GM18951 (cell line): ENCODE data around the gene DUS3L.
"Not testable (repeated sequence)": the region's sequence is repeated elsewhere in the genome, so short reads cannot be mapped to it uniquely, and the experiment has no call there.

Experiments used
- POLR2A ChIP-seq: IDR thresholded peaks from 4 replicates; pipeline ENCODE4 v1.6.1; 2011; ENCODE audit warnings: mild to moderate bottlenecking; ENCODE audit not compliant: insufficient read length, insufficient read depth; ENCODE audit errors: extremely low read depth
- in situ Hi-C: fragments of 300-500 bp; cut with MboI; formaldehyde crosslinking; loops from one replicate; pipeline ENCODE4 v1.12.0; 2022; ENCODE audit warnings: low sequenced_read_pairs, mixed read lengths, inconsistent platforms; ENCODE audit not compliant: unreplicated experiment

Gene DUS3L

GRCh38 chr19:5786593-5787408 is 4.2 kb downstream of the DUS3L start:
- in situ Hi-C loops, result no loop called here

GRCh38 chr19:5785423-5785822 is 5.5 kb downstream of the DUS3L start:
- TF ChIP-seq POLR2A, result no peak
- in situ Hi-C loops, result no loop called here

More at GRCh38 chr19:5786593-5787408, 4.2 kb downstream of the DUS3L start:
- no peak for TF ChIP-seq POLR2A

- in situ Hi-C loops, result no loop called here
- no peak for TF ChIP-seq POLR2A
Observed at GRCh38 chr19:5784581-5785147, 6.3 kb downstream of the DUS3L start, which contains the start of gene PRR22. Gene PRR22 (minus strand): TSS chr19:5784746. CDS start chr19:5784660, 86 bp downstream.

DNA sequence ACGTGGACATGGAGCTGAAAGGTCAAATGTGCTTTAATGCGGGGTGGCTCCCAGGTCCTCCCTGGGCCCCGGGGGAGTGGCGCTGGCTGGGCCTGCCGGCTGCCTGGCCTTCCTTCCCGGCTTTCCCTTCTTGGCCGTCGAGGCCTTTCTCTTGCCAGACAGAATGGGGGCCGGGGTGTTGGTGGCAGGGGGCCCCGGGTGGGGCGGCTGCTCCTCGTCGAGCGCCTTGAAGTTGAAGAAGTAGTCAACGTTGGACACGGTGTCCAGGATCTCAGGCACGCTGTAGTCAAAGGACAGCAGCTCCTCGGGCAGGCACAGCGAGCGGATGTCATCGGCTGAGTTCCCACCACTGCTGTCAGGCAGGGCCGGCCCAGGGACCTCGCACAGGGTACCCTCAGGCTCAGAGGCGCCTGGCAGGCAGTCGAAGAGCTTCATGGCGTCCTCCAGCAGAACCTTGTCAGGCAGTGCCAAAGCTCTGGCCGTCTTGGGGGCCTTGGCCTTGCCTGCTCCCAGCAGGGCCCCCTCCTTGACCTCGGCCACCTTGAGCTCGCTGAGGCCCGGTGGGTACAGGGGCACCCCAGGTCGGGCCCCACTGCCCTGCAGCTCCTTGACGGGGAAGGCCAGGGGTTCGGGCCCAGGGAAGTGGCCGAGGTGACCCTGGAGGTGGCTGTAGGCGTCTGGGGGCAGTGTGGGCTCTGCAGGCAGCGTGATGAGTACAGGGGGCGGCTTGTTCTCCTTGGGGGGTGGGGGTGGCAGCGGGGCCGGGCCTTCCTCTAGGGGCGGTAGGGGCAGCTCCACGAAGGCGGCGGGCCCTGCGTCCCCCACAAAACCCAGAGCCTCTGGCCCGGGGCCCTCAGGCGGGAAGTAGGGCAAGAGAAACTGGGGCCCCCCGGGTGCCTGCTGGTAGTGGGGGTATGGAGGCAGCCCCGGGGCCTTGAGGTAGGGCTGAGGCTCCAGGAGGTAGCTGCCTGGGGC is 7.7 kb downstream of the DUS3L start:
- no peak for TF ChIP-seq POLR2A

DNA sequence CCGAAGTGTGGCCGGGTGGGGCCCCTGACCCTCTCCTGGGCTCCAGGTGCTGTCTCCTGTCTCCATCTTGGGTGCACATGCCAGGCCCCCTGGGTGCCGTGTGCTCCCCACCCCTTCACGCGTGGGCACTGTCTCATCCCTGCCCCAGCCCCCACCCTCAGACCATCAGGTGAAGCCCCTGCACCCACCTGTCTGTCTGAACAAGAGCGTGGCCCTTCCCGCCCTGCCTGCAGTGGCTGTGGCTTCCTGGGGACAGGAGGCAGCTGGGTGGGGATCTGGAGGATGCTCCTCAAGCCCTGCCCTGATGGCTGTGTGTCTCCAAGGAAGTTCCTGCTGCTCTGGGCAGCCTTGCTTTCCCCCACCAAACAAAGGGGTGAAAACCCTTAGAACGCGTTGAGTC is 8.6 kb downstream of the DUS3L start:
- in situ Hi-C loops, result no loop called here

More for the DNA sequence above, 7.7 kb downstream of the DUS3L start:
- in situ Hi-C loops, result no loop called here

GRCh38 chr19:5780916-5781315 is 10.0 kb downstream of the DUS3L start:
- in situ Hi-C loops, result not testable (repeated sequence)

More for the DNA sequence above, 8.6 kb downstream of the DUS3L start:
- no peak for TF ChIP-seq POLR2A

DNA sequence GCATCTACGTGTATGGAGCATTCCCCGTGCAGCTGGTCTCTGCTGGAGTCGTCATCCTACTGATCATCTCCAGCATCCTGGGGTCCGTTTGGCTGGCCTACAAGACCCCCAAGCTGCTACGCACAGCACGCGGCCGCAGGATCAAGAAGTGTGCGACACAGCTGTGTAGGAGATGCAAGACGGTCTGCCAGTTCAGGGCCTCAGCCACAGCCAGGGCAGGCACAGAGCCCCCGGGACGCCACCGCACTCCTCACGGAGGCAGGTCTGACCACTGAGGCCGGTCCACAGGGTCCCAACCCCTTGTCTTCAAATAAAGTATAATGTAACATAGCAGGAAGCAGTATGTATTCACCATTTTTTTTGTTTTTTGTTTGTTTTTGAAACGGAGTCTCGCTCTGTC is 12.6 kb downstream of the DUS3L start:
- TF ChIP-seq POLR2A, result no peak
- in situ Hi-C loops, result no loop called here

- in situ Hi-C loops, result no loop called here
- no peak for TF ChIP-seq POLR2A
Observed at GRCh38 chr19:5775668-5776309, 15.2 kb downstream of the DUS3L start.

- no peak for TF ChIP-seq POLR2A
- in situ Hi-C loops, result no loop called here
Observed at GRCh38 chr19:5774921-5775320, 16.0 kb downstream of the DUS3L start.

DNA sequence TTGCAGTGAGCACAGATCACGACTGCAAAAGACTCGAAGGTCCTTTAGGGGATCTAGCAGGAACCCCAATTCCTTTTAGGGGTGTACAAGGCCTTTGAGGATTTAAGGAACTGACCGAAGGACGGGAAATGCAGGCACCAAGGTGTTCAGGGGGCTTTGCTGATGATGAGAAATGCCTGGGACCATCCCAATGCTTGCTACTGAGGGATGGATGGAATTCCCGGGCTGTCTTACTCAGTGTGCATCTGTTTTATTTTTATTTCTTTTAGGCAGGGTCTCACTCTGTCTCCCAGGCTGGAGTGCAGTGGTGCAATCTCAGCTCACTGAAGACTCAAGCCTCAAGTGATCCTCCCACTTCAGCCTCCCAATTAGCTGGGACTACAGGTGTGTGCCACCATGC is 17.7 kb downstream of the DUS3L start:
- in situ Hi-C loops, result no loop called here
- no peak for TF ChIP-seq POLR2A

DNA sequence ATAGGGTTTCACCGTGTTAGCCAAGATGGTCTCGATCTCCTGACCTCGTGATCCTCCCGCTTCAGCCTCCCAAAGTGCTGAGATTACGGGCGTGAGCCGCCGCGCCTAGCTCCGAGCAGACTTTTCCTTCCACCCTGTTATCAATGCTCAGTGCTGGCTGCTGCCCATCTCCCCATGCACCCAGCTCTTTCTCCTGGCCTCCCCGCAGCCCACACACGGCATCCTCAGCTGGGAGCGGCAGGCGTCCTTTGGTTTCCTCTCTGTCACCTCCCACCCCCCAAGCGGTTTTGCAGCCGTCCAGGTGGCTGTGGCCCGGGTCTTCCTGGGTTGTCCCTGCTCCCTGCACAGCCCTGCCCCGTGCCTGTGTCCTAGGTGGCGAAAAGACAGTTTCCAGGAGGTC is 18.5 kb downstream of the DUS3L start:
- in situ Hi-C loops, result no loop called here
- TF ChIP-seq POLR2A, result no peak

DNA sequence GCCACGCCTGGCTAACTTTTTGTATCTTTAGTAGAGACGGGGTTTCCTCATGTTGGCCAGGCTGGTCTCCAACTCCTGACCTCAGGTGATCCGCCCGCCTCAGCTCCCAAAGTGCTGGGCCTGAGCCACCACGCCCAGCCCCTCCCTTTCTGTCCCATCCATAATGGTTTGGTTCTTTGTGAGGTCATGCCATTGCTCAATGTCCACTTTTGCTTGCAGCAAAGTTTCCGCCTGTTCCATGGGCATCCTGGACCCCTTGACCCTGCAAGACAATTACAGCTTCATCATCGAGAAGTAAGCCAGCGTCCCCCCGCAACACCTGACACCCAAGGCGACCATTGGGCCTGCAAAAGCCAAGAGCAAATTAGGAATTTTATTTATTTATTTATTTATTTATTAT is 23.0 kb downstream of the DUS3L start:
- no peak for TF ChIP-seq POLR2A
- in situ Hi-C loops, result no loop called here

DNA sequence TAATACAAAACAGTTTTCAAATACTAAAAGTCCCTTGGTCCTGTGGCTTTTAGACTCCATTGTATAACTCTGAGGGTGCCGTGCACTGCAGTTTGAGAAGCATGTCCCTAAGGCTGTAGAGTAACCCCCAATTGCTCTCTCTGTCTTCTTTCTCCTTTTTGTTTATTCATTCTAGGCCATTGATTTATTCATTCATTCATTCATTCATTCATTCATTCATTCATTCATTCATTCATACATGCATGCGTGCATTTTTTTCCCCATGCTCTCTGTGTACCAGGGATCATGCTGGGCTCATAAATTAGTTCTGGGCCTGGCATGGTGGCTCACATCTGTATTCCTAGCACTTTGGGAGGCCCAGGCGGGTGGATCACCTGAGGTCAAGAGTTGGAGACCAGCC is 25.7 kb downstream of the DUS3L start:
- in situ Hi-C loops, result no loop called here
- TF ChIP-seq POLR2A, result no peak
